Measurements from ENCODE around the gene CATSPERZ. TPM values are rescaled to one million over a fixed set of nuclear protein-coding genes. Genes with fewer than 3 reads are reported as not detected.
A peak's percentile ranks its signal among the peaks of the same experiment; 100 is the strongest.
"Not testable (repeated sequence)": the region's sequence is repeated elsewhere in the genome, so short reads cannot be mapped to it uniquely, and the experiment has no call there.

The CATSPERZ gene
- total and polyA plus RNA-seq, 2 of the 13 experiments (the other 11 are each of a cell fraction or from before 2014, with no cell fraction given): 0.22 to 0.48 TPM

DNA sequence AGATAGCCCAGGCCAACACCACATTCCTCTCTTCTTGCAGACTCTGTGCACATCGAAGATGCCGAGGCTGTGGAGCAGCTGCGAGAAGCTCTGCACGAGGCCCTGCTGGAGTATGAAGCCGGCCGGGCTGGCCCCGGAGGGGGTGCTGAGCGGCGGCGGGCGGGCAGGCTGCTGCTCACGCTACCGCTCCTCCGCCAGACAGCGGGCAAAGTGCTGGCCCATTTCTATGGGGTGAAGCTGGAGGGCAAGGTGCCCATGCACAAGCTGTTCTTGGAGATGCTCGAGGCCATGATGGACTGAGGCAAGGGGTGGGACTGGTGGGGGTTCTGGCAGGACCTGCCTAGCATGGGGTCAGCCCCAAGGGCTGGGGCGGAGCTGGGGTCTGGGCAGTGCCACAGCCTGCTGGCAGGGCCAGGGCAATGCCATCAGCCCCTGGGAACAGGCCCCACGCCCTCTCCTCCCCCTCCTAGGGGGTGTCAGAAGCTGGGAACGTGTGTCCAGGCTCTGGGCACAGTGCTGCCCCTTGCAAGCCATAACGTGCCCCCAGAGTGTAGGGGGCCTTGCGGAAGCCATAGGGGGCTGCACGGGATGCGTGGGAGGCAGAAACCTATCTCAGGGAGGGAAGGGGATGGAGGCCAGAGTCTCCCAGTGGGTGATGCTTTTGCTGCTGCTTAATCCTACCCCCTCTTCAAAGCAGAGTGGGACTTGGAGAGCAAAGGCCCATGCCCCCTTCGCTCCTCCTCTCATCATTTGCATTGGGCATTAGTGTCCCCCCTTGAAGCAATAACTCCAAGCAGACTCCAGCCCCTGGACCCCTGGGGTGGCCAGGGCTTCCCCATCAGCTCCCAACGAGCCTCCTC, 15.7 kb downstream of the CATSPERZ start:
- in situ Hi-C loops (cut with HindIII; ENCODE audit: extremely low pct_ligation_motif_present, low pct_unique_long_range_greater_than_20kb); DNase-seq (ENCODE audit: low spot score); ATAC-seq; BruUV-seq (replicated peaks); H3K9me3 ChIP-seq (ENCODE audit: low read length); CTCF ChIA-PET (ENCODE audit: low intra/inter-chr PET ratio, low total read pairs); FAIRE-seq; H2AFZ ChIP-seq (ENCODE audit: low read length); H4K20me1 ChIP-seq (ENCODE audit: insufficient read depth, low read length); H3K27me3 ChIP-seq (ENCODE audit: control insufficient read depth in 1 of 2, insufficient read depth in 2 of 2, low read length in 2 of 2): not testable (repeated sequence)
- intact Hi-C loops (cut with micrococcal nuclease; ENCODE audit: unreplicated experiment): loop anchor here (2.0 kb wide), 1 partner anchor 43 kb away; the partner anchor contains the start of gene RPS6KA4
- Histone ChIP-seq H3K36me3 (replicated peaks in 1 of 2; ENCODE audit: control insufficient read depth in 1 of 2, insufficient read depth in 2 of 2, low read length in 2 of 2) (peaks cover 0 to 26% of the 10 kb centered on the region in 2 experiments; a peak in 3 of 5 replicates), H3K4me1 (ENCODE audit: insufficient read depth, low read length) (peaks cover 25% of the 10 kb centered on the region), H3K4me2 (ENCODE audit: low read depth, low read length) (peak overlapping the region; percentile 99), H3K27ac (ENCODE audit: extremely low read length, insufficient read depth, low read length) (peak overlapping the region; percentile 98), H3K9ac (ENCODE audit: insufficient read depth, low read depth, low read length) (peak overlapping the region; percentile 94), H3K4me3 (replicated peaks in 1 of 3; ENCODE audit: insufficient read depth in 1 of 3, low read depth in 2 of 3, low read length in 3 of 3) (peak overlapping the region; percentile 97 to 99 (median 99); a peak in 5 of 6 replicates), H3K79me2 (ENCODE audit: insufficient read depth, low read length) (peaks cover 15% of the 10 kb centered on the region)
- 80% methylated on average over 8 of the region's 25 CpGs for WGBS (ENCODE audit: low lambda C conversion rate)
- POLR2A ChIA-PET: interaction anchor here (2.1 to 4.5 kb wide), 6 partner anchors 10 to 129 kb away, joined by 12 to 103 read pairs (median 47); partner anchors contain the start of genes BAD, ESRRA, GPR137 and STIP1
- peak; percentile 72; the same call in 1 of the 2 replicates for TF ChIP-seq HNRNPL (IDR thresholded peaks at IDR 0.05; ENCODE audit: low read depth, low read length)
- TF ChIP-seq RBFOX2 (IDR thresholded peaks at IDR 0.05; ENCODE audit: low read depth, low read length): peak; percentile 69
- peak; percentile 95 for TF ChIP-seq AGO2 (optimal IDR thresholded peaks at IDR 0.05; ENCODE audit: low read depth, low read length)

DNA sequence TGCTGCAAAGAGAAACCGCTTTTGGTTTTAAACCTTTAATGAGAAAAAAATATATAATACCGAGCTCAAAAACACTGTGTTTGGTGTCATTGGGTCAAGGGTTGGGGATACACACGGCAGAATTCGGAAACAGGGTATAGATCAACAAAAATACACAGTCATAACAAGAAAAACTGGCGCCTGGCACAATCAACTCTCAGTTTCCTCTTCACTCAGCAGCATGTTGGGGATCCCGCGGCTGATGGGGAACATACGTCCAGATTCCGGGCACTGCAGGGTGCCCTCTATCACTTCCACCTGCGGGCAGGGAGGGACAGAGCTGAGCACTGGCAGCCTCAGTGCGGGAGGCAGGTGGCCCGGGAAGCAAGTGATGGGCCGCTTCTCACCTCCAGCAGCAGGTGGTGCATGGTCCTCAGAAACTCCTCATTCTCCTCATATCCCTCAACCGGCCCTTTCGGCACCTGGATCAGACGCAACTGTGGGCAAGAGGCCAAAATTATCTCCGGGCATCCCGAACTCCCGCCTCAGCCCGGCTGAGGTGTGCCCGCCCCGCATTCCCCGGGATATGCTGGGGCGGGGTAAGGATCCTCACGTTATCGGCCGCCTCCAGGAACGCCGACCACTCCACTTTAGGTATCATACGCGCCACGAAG, 16.6 kb downstream of the CATSPERZ start:
- Histone ChIP-seq H3K4me1 (ENCODE audit: insufficient read depth, low read length) (peaks cover 22% of the 10 kb centered on the region), H3K27me3 (ENCODE audit: control insufficient read depth in 1 of 2, insufficient read depth in 2 of 2, low read length in 2 of 2) (no peaks in the 10 kb centered on the region; a peak in 1 of 5 replicates), H2AFZ (ENCODE audit: low read length) (no peak overlapping the region), H4K20me1 (ENCODE audit: insufficient read depth, low read length) (no peaks in the 10 kb centered on the region), H3K36me3 (replicated peaks in 1 of 2; ENCODE audit: control insufficient read depth in 1 of 2, insufficient read depth in 2 of 2, low read length in 2 of 2) (peaks cover 1 to 33% of the 10 kb centered on the region in 2 experiments; a peak in 3 of 5 replicates), H3K4me2 (ENCODE audit: low read depth, low read length) (peak overlapping the region; percentile 99), H3K79me2 (ENCODE audit: insufficient read depth, low read length) (peaks cover 15% of the 10 kb centered on the region), H3K9me3 (ENCODE audit: low read length) (no peaks in the 10 kb centered on the region), H3K4me3 (replicated peaks in 1 of 3; ENCODE audit: insufficient read depth in 1 of 3, low read depth in 2 of 3, low read length in 3 of 3) (peak overlapping the region; percentile 97 to 99 (median 99)), H3K9ac (ENCODE audit: insufficient read depth, low read depth, low read length) (peak overlapping the region; percentile 94), H3K27ac (ENCODE audit: extremely low read length, insufficient read depth, low read length) (peak overlapping the region; percentile 98)
- ATAC-seq (peak; percentile 12), DNase-seq (ENCODE audit: low spot score) (peak; percentile 41), FAIRE-seq (no peak)
- TSS peak; percentile 100 for BruUV-seq (replicated peaks)
- intact Hi-C loops (cut with micrococcal nuclease; ENCODE audit: unreplicated experiment): loop anchor here (2.0 kb wide), 1 partner anchor 42 kb away; the partner anchor contains the start of gene RPS6KA4
- POLR2A ChIA-PET: interaction anchor here (0.8 to 4.5 kb wide), 17 partner anchors 11 to 462 kb away, joined by 3 to 103 read pairs (median 9); partner anchors contain the start of genes BAD, CATSPERZ, ESRRA and FKBP2
- CTCF ChIA-PET (ENCODE audit: low intra/inter-chr PET ratio, low total read pairs): no interaction called here
- WGBS (ENCODE audit: low lambda C conversion rate): 4% methylated on average over 13 of the region's 32 CpGs
- in situ Hi-C loops (cut with HindIII; ENCODE audit: extremely low pct_ligation_motif_present, low pct_unique_long_range_greater_than_20kb): no loop called here
- TF ChIP-seq ZNF256 (CRISPR knock-in tag; conservative IDR thresholded peaks at IDR 0.05) (0 out of 2 replicates have a peak, but pooled peaks have one; percentile 40), ZNF30 (CRISPR knock-in tag; IDR thresholded peaks at IDR 0.05) (no peak), KDM4B (CRISPR knock-in tag; IDR thresholded peaks at IDR 0.05) (no peak), NCOA1 (CRISPR knock-in tag; IDR thresholded peaks at IDR 0.05) (0 out of 2 replicates have a peak, but pooled peaks have one; percentile 15)
- TF ChIP-seq, protein P1, sequence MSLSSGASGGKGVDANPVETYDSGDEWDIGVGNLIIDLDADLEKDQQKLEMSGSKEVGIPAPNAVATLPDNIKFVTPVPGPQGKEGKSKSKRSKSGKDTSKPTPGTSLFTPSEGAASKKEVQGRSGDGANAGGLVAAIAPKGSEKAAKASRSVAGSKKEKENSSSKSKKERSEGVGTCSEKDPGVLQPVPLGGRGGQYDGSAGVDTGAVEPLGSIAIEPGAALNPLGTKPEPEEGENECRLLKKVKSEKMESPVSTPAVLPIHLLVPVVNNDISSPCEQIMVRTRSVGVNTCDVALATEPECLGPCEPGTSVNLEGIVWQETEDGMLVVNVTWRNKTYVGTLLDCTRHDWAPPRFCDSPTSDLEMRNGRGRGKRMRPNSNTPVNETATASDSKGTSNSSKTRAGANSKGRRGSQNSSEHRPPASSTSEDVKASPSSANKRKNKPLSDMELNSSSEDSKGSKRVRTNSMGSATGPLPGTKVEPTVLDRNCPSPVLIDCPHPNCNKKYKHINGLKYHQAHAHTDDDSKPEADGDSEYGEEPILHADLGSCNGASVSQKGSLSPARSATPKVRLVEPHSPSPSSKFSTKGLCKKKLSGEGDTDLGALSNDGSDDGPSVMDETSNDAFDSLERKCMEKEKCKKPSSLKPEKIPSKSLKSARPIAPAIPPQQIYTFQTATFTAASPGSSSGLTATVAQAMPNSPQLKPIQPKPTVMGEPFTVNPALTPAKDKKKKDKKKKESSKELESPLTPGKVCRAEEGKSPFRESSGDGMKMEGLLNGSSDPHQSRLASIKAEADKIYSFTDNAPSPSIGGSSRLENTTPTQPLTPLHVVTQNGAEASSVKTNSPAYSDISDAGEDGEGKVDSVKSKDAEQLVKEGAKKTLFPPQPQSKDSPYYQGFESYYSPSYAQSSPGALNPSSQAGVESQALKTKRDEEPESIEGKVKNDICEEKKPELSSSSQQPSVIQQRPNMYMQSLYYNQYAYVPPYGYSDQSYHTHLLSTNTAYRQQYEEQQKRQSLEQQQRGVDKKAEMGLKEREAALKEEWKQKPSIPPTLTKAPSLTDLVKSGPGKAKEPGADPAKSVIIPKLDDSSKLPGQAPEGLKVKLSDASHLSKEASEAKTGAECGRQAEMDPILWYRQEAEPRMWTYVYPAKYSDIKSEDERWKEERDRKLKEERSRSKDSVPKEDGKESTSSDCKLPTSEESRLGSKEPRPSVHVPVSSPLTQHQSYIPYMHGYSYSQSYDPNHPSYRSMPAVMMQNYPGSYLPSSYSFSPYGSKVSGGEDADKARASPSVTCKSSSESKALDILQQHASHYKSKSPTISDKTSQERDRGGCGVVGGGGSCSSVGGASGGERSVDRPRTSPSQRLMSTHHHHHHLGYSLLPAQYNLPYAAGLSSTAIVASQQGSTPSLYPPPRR (CRISPR knock-in tag; IDR thresholded peaks at IDR 0.05; ENCODE audit: borderline replicate concordance): no peak
- TF ChIP-seq, protein P2, sequence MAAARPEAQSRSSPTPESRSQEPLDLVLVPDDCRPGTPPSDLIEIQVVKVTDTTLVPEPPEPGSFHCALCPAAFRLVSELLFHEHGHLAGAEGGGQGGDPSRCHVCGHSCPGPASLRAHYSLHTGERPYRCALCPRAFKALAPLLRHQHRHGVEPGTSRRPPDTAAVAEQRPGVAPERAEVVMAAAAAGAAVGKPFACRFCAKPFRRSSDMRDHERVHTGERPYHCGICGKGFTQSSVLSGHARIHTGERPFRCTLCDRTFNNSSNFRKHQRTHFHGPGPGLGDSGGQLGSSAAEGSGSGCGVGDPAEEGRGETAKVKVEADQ (CRISPR knock-in tag; IDR thresholded peaks at IDR 0.05; ENCODE audit: borderline replicate concordance): no peak

Measured in HepG2 (cell line).